ENCODE measurements around the gene TLX1.

TLX1 gene

GRCh38 chr10:101130984-101131961, at the start of gene TLX1:
TSS of gene TLX1 (plus strand) at chr10:101131300. CDS start at chr10:101131542, 242 bp downstream.
- TF ChIP-seq CTCF (IDR thresholded peaks at IDR 0.05; ENCODE audit: borderline replicate concordance, control extremely low read depth, extremely low read depth, insufficient read depth, missing control alignments), result no peak
- no peak for DNase-seq (ENCODE audit: low spot score)
- in situ Hi-C loops (cut with MboI; ENCODE audit: low sequenced_read_pairs, unreplicated experiment), result no loop called here

- in situ Hi-C loops (cut with MboI; ENCODE audit: low sequenced_read_pairs, unreplicated experiment), result no loop called here
- no peak for DNase-seq (ENCODE audit: low spot score)
Observed at GRCh38 chr10:101085846-101086245, 45.3 kb upstream of the TLX1 start.

GRCh38 chr10:101087376-101087775, 43.7 kb upstream of the TLX1 start:
- in situ Hi-C loops (cut with MboI; ENCODE audit: low sequenced_read_pairs, unreplicated experiment), result no loop called here
- no peak for DNase-seq (ENCODE audit: low spot score)
- no peak for TF ChIP-seq CTCF (IDR thresholded peaks at IDR 0.05; ENCODE audit: borderline replicate concordance, control extremely low read depth, extremely low read depth, insufficient read depth, missing control alignments)

More at GRCh38 chr10:101085846-101086245, 45.3 kb upstream of the TLX1 start:
- no peak for TF ChIP-seq CTCF (IDR thresholded peaks at IDR 0.05; ENCODE audit: borderline replicate concordance, control extremely low read depth, extremely low read depth, insufficient read depth, missing control alignments)

- in situ Hi-C loops (cut with MboI; ENCODE audit: low sequenced_read_pairs, unreplicated experiment), result no loop called here
- DNase-seq (ENCODE audit: low spot score), result no peak
- no peak for TF ChIP-seq CTCF (IDR thresholded peaks at IDR 0.05; ENCODE audit: borderline replicate concordance, control extremely low read depth, extremely low read depth, insufficient read depth, missing control alignments)
Observed at GRCh38 chr10:101087965-101088364, 43.1 kb upstream of the TLX1 start.

GRCh38 chr10:101089520-101090299, 41.4 kb upstream of the TLX1 start:
- no peak for TF ChIP-seq CTCF (IDR thresholded peaks at IDR 0.05; ENCODE audit: borderline replicate concordance, control extremely low read depth, extremely low read depth, insufficient read depth, missing control alignments)
- DNase-seq (ENCODE audit: low spot score), result no peak
- in situ Hi-C loops (cut with MboI; ENCODE audit: low sequenced_read_pairs, unreplicated experiment), result no loop called here

- TF ChIP-seq CTCF (IDR thresholded peaks at IDR 0.05; ENCODE audit: borderline replicate concordance, control extremely low read depth, extremely low read depth, insufficient read depth, missing control alignments), result no peak
- in situ Hi-C loops (cut with MboI; ENCODE audit: low sequenced_read_pairs, unreplicated experiment), result no loop called here
- no peak for DNase-seq (ENCODE audit: low spot score)
Observed at GRCh38 chr10:101090597-101090996, 40.5 kb upstream of the TLX1 start.
